ENCODE data around the gene FBXO31. TPM values are rescaled to one million over a fixed set of nuclear protein-coding genes. Genes with fewer than 3 reads are reported as not detected.
A peak's percentile ranks its signal among the peaks of the same experiment; 100 is the strongest.

The FBXO31 gene
- total RNA-seq, 1 donor from 2014 or later: 29.9 TPM

DNA sequence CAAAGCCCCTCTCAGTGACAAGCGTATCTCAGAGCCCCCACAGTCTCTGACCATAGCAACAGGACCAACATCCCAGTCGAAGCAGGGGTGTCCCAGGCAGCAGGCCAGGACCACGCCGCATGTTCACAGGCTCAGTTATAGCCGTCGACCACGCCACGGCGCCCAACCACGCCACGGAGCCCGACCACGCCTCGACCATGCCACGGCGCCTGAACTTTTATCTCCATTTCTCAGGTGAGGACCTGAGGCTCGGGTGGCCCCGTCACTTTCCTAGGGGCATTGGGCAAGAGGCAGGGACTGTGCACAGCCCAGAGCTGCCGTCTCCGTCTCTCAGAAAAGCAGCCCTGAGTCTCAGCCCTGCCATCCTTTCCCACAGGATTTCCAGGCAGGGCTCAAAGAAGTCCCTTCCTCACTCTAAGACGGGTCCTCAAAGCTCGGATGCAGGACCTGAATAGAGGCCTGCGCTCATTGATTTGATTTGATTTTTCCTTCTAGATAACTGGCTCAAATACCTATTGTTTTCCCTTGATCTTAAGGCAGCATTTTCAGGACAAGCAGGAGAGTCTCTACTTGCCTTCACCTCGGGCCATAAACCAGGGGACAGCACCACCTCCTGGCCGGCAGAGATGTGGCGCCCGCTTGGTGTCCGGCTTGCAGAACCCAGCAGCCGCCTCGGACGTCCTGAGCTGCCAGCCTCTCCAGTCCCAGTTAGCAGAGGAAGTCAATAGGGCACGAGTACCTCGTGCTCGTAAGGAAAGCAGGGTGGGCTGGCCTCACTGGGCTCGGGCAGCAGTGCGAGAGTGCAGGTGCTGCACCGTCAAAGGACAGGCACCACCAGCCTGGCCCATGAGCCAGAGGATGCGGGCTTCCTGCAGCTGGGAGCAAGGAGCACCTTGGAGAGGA, 105.1 kb downstream of the FBXO31 start:
- no peak overlapping the region for H3K4me3 ChIP-seq
- TF ChIP-seq, protein P1, sequence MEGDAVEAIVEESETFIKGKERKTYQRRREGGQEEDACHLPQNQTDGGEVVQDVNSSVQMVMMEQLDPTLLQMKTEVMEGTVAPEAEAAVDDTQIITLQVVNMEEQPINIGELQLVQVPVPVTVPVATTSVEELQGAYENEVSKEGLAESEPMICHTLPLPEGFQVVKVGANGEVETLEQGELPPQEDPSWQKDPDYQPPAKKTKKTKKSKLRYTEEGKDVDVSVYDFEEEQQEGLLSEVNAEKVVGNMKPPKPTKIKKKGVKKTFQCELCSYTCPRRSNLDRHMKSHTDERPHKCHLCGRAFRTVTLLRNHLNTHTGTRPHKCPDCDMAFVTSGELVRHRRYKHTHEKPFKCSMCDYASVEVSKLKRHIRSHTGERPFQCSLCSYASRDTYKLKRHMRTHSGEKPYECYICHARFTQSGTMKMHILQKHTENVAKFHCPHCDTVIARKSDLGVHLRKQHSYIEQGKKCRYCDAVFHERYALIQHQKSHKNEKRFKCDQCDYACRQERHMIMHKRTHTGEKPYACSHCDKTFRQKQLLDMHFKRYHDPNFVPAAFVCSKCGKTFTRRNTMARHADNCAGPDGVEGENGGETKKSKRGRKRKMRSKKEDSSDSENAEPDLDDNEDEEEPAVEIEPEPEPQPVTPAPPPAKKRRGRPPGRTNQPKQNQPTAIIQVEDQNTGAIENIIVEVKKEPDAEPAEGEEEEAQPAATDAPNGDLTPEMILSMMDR (IDR thresholded peaks at IDR 0.05): peak; percentile 88
- ATAC-seq: peak; percentile 94
- no peaks in the 10 kb centered on the region for H3K9me3 ChIP-seq
- peak; percentile 86 for DNase-seq
- intact Hi-C loops (cut with DNase I): loop anchor here (5.0 kb wide), 1 partner anchor 716 kb away; no protein-coding TSS in a partner anchor
- no peaks in the 10 kb centered on the region for H3K36me3 ChIP-seq
- no peak overlapping the region for H3K27ac ChIP-seq
- H3K27me3 ChIP-seq: peaks cover 4% of the 10 kb centered on the region
- no peaks in the 10 kb centered on the region for H3K4me1 ChIP-seq

Other genes starting within 250 kb of the FBXO31 start
- gene C16orf95, start 66.4 kb downstream of the FBXO31 start, total RNA-seq: 3.0 TPM
- 70.4 TPM for gene MAP1LC3B, start 8.6 kb upstream of the FBXO31 start, total RNA-seq
- 27.2 TPM for gene ZCCHC14, start 109.2 kb upstream of the FBXO31 start, total RNA-seq
- 0.29 TPM for gene JPH3, start 218.7 kb upstream of the FBXO31 start, total RNA-seq

Measured in upper lobe of right lung (tissue), 1 donor.